ENCODE results near the gene CEMIP. TPM values are rescaled to one million over a fixed set of nuclear protein-coding genes. Genes with fewer than 3 reads are reported as not detected.

The CEMIP gene
- polyA plus RNA-seq, 1 experiment, result 221 TPM

- Histone ChIP-seq H3K27me3 (ENCODE audit: control insufficient read depth, insufficient read depth, low read length) (no peaks in the 10 kb centered on the region), H3K27ac (ENCODE audit: low read depth, low read length) (no peak overlapping the region), H3K4me3 (ENCODE audit: low read depth, low read length) (no peak overlapping the region), H3K9me3 (ENCODE audit: control insufficient read depth, insufficient read depth, low read length) (no peaks in the 10 kb centered on the region)
- ChIA-PET POLR2A (no interaction called here), CTCF (interaction anchor here (1.4 kb wide), 1 partner anchor 346 kb away, joined by 4 read pairs; no protein-coding TSS in a partner anchor)
- no peak for TF ChIP-seq CTCF (IDR thresholded peaks at IDR 0.05; ENCODE audit: low read depth, low read length)
- DNase-seq (ENCODE audit: low read depth, low spot score), result no peak
Observed at GRCh38 chr15:80801891-80802680, 22.9 kb downstream of the CEMIP start.

- CTCF ChIA-PET, result interaction anchor here (0.9 to 1.4 kb wide), 3 partner anchors 25 to 348 kb away, joined by 4 to 6 read pairs (median 5); partner anchors contain the start of gene CEMIP
- no peak for DNase-seq (ENCODE audit: low read depth, low spot score)
- H3K27me3 ChIP-seq (ENCODE audit: control insufficient read depth, insufficient read depth, low read length), result no peaks in the 10 kb centered on the region
- POLR2A ChIA-PET, result no interaction called here
- no peak overlapping the region for H3K27ac ChIP-seq (ENCODE audit: low read depth, low read length)
- no peak overlapping the region for H3K4me3 ChIP-seq (ENCODE audit: low read depth, low read length)
- H3K9me3 ChIP-seq (ENCODE audit: control insufficient read depth, insufficient read depth, low read length), result no peaks in the 10 kb centered on the region
- no peak for TF ChIP-seq CTCF (IDR thresholded peaks at IDR 0.05; ENCODE audit: low read depth, low read length)
Observed at GRCh38 chr15:80803580-80804525, 24.7 kb downstream of the CEMIP start.

- Histone ChIP-seq H3K4me3 (ENCODE audit: low read depth, low read length) (no peak overlapping the region), H3K27ac (ENCODE audit: low read depth, low read length) (no peak overlapping the region), H3K9me3 (ENCODE audit: control insufficient read depth, insufficient read depth, low read length) (no peaks in the 10 kb centered on the region), H3K27me3 (ENCODE audit: control insufficient read depth, insufficient read depth, low read length) (no peaks in the 10 kb centered on the region)
- DNase-seq (ENCODE audit: low read depth, low spot score), result no peak
- ChIA-PET POLR2A (no interaction called here), CTCF (interaction anchor here (0.6 to 1.3 kb wide), 3 partner anchors 26 to 238 kb away, joined by 3 to 6 read pairs (median 5); partner anchors contain the start of gene CEMIP)
- no peak for TF ChIP-seq CTCF (IDR thresholded peaks at IDR 0.05; ENCODE audit: low read depth, low read length)
Observed at GRCh38 chr15:80804970-80805495, 25.9 kb downstream of the CEMIP start.

GRCh38 chr15:80811781-80812315 lies 32.7 kb downstream of the CEMIP start:
- POLR2A ChIA-PET, result no interaction called here
- CTCF ChIA-PET, result no interaction called here
- H3K27me3 ChIP-seq (ENCODE audit: control insufficient read depth, insufficient read depth, low read length), result peaks cover 2% of the 10 kb centered on the region

More at GRCh38 chr15:80811781-80812315, 32.7 kb downstream of the CEMIP start:
- DNase-seq (ENCODE audit: low read depth, low spot score), result no peak
- Histone ChIP-seq H3K4me3 (ENCODE audit: low read depth, low read length) (no peak overlapping the region), H3K9me3 (ENCODE audit: control insufficient read depth, insufficient read depth, low read length) (no peaks in the 10 kb centered on the region), H3K27ac (ENCODE audit: low read depth, low read length) (no peak overlapping the region)
- no peak for TF ChIP-seq CTCF (IDR thresholded peaks at IDR 0.05; ENCODE audit: low read depth, low read length)
